ENCODE data around the gene CKB.

DNA sequence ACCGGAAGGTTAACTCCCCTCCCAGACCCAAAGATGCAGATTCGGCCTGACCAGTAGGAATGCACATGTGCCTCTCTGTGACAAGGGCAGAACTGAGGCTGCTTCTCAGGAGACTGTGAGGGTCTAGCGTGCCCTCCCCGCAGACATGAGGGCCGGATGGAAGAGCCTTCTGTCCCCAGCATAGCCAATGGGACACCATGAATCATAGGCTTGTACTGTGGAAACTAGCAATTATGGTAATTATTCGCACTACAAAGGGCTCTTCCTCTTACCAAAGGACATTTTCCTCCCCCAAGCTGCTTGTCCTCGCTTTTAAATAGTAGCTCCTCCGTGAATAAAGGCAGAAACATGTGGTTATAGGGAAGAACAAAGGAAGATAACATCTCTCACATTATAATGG, 46.3 kb upstream of the CKB start:
- TF ChIP-seq CTCF (IDR thresholded peaks at IDR 0.05; ENCODE audit: insufficient read depth, low read length, poor library complexity, severe bottlenecking) (no peak), EZH2phosphoT487 (conservative IDR thresholded peaks at IDR 0.05; ENCODE audit: low read length) (no peak)

Data from SU-DHL-6 (cell line).